ENCODE data around the gene TMPRSS11E. TPM values are rescaled to one million over a fixed set of nuclear protein-coding genes. Genes with fewer than 3 reads are reported as not detected.

TMPRSS11E gene
- total RNA-seq, 1 experiment from 2014 or later: 2.3 TPM

GRCh38 chr4:68465058-68465457 is 17.8 kb downstream of the TMPRSS11E start:
- H2BK15ac ChIP-seq (ENCODE audit: low read depth, low read length): no peak overlapping the region
- H4K91ac ChIP-seq (ENCODE audit: insufficient read length, low read depth, low read length): no peak overlapping the region
- DNase-seq: no peak
- no peaks in the 10 kb centered on the region for H4K20me1 ChIP-seq (ENCODE audit: control insufficient read depth, insufficient read depth, insufficient read length)
- no peaks in the 10 kb centered on the region for H3K23me2 ChIP-seq (ENCODE audit: insufficient read length, low read depth, low read length, poor library complexity, severe bottlenecking)
- no peak overlapping the region for H2BK120ac ChIP-seq (ENCODE audit: low read depth, low read length, poor library complexity, severe bottlenecking)
- H2AFZ ChIP-seq (ENCODE audit: low read length): no peak overlapping the region
- no peaks in the 10 kb centered on the region for H3K79me2 ChIP-seq (ENCODE audit: insufficient read depth, low read length)
- no peak overlapping the region for H2BK12ac ChIP-seq (ENCODE audit: insufficient read length, low read depth, low read length)
- H2AK5ac ChIP-seq (ENCODE audit: insufficient read length, low read length): no peak overlapping the region
- WGBS (ENCODE audit: extremely low coverage, insufficient read length, low lambda C conversion rate): no CpG with 5 or more reads among the region's 1 CpG
- no peaks in the 10 kb centered on the region for H3K9me3 ChIP-seq (ENCODE audit: control insufficient read depth, low read depth, low read length)
- H4K8ac ChIP-seq (replicated peaks; ENCODE audit: insufficient read length, low read depth, low read length): no peak overlapping the region
- H4K5ac ChIP-seq (ENCODE audit: insufficient read length, low read depth, low read length): no peak overlapping the region
- no peak overlapping the region for H3K4me2 ChIP-seq (ENCODE audit: insufficient read depth, insufficient read length, low read length)
- H3K14ac ChIP-seq (ENCODE audit: insufficient read depth, low read length): no peak overlapping the region
- H2BK20ac ChIP-seq (ENCODE audit: low read depth, low read length, poor library complexity, severe bottlenecking): no peak overlapping the region
- no peak overlapping the region for H3K56ac ChIP-seq (ENCODE audit: insufficient read length, low read depth, low read length)
- no peak overlapping the region for H3K23ac ChIP-seq (ENCODE audit: insufficient read length, low read depth, low read length)
- Mint-ChIP-seq H3K27me3 (ENCODE audit: low read depth) (no peaks in the 10 kb centered on the region), H3K9me3 (peaks cover 4 to 6% of the 10 kb centered on the region in 2 experiments; a peak in 2 of 5 replicates), H3K27ac (no peak overlapping the region; a peak in 1 of 7 replicates), H3K4me1 (peaks cover 6 to 36% of the 10 kb centered on the region in 2 experiments), H3K36me3 (ENCODE audit: insufficient read depth in 1 of 3, low read depth in 3 of 3) (peaks cover 3 to 15% (median 5%) of the 10 kb centered on the region in 3 experiments; a peak in 5 of 7 replicates), H3K4me3 (no peak overlapping the region)
- H3K79me1 ChIP-seq (ENCODE audit: insufficient read depth, low read depth, low read length, poor library complexity, severe bottlenecking): no peaks in the 10 kb centered on the region
- H2BK5ac ChIP-seq (ENCODE audit: insufficient read length, low read length): no peak overlapping the region
- no peak overlapping the region for H3K18ac ChIP-seq (ENCODE audit: insufficient read length, low read depth, low read length)
- H3T11ph ChIP-seq (ENCODE audit: low read length): no peak overlapping the region
- no peak for TF ChIP-seq CTCF (conservative IDR thresholded peaks at IDR 0.05)
- no peak overlapping the region for H3K9ac ChIP-seq (ENCODE audit: extremely low read depth, insufficient read length, low read length)
- no peaks in the 10 kb centered on the region for H3K27me3 ChIP-seq (ENCODE audit: insufficient read depth, low read length)
- H3K4ac ChIP-seq (ENCODE audit: low read depth, low read length): no peak overlapping the region
- H3K27ac ChIP-seq (ENCODE audit: insufficient read length, low read depth, low read length): no peak overlapping the region
- no peaks in the 10 kb centered on the region; the same call in 1 of the 2 replicates for H3K4me1 ChIP-seq (ENCODE audit: insufficient read depth, low read length)

Measured in H9 (cell line).